HG03457 (cell line): Measurements from ENCODE around the gene ERC1.

ENCODE experiments used
- ATAC-seq: cut with Tn5 transposase; IDR thresholded peaks from one replicate; pipeline ENCODE4 v1.9.1; 2021; ENCODE audit warnings: moderate number of reproducible peaks; ENCODE audit not compliant: unreplicated experiment

The ERC1 gene

GRCh38 chr12:1466481-1467154, 475.6 kb downstream of the ERC1 start:
- no peak for ATAC-seq

- ATAC-seq: no peak
Measured at GRCh38 chr12:1467710-1468109, 476.7 kb downstream of the ERC1 start.

GRCh38 chr12:1469070-1469469, 478.0 kb downstream of the ERC1 start:
- ATAC-seq: no peak

- no peak for ATAC-seq
Measured at GRCh38 chr12:1470051-1470450, 479.0 kb downstream of the ERC1 start.

- ATAC-seq: no peak
Measured at GRCh38 chr12:1471224-1471623, 480.2 kb downstream of the ERC1 start.

- ATAC-seq: no peak
Measured at GRCh38 chr12:1473418-1473817, 482.4 kb downstream of the ERC1 start.

GRCh38 chr12:1474041-1474573, 483.1 kb downstream of the ERC1 start:
- no peak for ATAC-seq

- no peak for ATAC-seq
Measured at GRCh38 chr12:1474574-1475153, 483.6 kb downstream of the ERC1 start.

GRCh38 chr12:1479645-1480044, 488.6 kb downstream of the ERC1 start:
- ATAC-seq: no peak

- no peak for ATAC-seq
Measured at GRCh38 chr12:1481326-1481725, 490.3 kb downstream of the ERC1 start.

- ATAC-seq: no peak
Measured at GRCh38 chr12:1481906-1482305, 490.9 kb downstream of the ERC1 start.

- ATAC-seq: no peak
Measured at GRCh38 chr12:1488908-1489381, 497.9 kb downstream of the ERC1 start.

- ATAC-seq: no peak
Measured at GRCh38 chr12:1491983-1492697, 501.1 kb downstream of the ERC1 start.

- ATAC-seq: no peak
Measured at GRCh38 chr12:1493781-1494565, 502.9 kb downstream of the ERC1 start.

GRCh38 chr12:1494856-1495255, 503.8 kb downstream of the ERC1 start:
- no peak for ATAC-seq

- no peak for ATAC-seq
Measured at GRCh38 chr12:1496162-1496900, 505.3 kb downstream of the ERC1 start.

GRCh38 chr12:1497161-1497560, 506.1 kb downstream of the ERC1 start:
- ATAC-seq: no peak

GRCh38 chr12:1498199-1498740, 507.2 kb downstream of the ERC1 start:
- no peak for ATAC-seq

GRCh38 chr12:1499351-1499750, 508.3 kb downstream of the ERC1 start:
- no peak for ATAC-seq
